ENCODE measurements around the gene RHOXF2.

Gene RHOXF2

DNA sequence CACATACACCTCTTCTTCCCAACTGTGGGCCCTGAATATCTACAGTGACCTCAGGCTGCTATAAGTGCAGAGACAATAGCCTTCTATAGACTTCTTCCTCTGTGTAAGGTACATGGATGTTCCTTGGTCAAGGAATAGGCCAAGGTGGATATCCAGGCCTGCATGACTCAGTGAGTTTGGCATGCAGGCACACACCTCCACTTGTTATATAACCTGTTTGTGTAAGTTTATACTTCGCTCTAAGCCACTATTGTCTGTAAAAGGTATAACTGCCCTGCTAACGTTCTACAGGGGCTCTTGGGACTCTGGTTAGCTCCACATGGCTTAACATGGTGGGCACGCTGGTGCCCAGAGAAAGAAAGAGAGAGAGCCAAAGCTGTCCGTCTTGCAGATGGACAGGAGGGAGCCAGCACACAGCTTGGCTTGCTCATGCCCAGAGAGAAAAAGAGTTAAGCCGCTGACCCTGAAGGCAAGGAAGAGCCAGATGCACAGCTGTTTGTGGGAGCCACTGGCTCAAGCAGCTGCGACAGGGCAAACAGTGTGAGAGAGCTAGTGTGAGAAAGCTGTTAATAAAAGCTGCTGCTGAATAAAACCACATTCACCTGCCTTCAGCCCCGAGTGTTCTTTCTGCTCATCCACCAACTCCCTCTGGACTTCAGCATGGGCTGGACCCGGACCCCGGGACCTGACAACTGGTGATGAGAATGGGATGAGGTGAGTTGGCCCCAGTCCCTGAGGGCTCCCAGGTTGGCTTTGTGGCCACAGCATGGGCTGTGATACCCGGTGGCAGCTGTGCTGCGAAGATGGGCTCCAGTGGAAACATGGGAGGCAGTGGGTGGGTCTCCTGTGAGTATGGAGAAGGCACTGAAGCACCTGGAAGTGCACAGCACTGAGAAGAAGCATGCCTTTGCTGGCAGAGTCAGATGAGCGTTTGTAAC, 47.7 kb downstream of the RHOXF2 start:
- no peak for DNase-seq

DNA sequence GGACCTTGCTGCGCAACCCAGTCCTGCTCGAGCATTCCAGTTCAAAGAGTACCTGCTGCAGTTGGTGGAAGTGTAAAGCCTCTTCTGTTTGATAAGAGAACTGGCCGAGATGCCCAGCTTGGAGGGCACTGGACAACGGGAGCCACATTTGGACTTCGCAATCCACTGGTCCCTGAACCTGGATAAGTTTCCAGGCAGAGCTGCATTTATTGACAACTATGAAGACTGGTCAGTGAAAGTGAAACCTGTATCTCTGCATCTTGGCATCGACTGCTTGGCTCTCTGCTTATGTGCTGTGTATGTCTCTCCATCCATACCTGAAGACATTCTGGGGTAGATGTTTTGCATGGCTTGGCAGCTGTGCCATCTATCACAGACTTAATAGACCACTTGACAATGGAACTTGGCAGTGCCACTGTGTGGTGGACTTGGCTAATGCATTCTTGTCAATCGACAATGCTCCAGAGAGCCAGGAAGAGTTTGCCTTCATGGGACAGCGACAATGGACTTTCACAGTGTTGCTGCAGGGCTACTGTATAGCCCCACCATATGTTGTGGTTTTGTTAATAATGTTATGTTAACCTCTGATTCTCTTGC, 48.7 kb downstream of the RHOXF2 start:
- DNase-seq: no peak

GRCh38 chrX:120213438-120214265, 55.2 kb downstream of the RHOXF2 start:
- DNase-seq: peak; percentile 45
